HG03159 (cell line): ENCODE data around the gene RAB7B.

Source experiments
- ATAC-seq: cut with Tn5 transposase; IDR thresholded peaks from one replicate; pipeline ENCODE4 v1.9.1; 2021; ENCODE audit warnings: mild to moderate bottlenecking, moderate library complexity; ENCODE audit not compliant: unreplicated experiment

The RAB7B gene

GRCh38 chr1:206023695-206024094 is 20.5 kb upstream of the RAB7B start, which contains the start of gene CTSE:
CTSE (minus strand) TSS chr1:206023895; CDS start chr1:206023791, 104 bp downstream.
- no peak for ATAC-seq

- no peak for ATAC-seq
Measured at GRCh38 chr1:206022766-206023165, 19.6 kb upstream of the RAB7B start.

- no peak for ATAC-seq
Measured at GRCh38 chr1:206021626-206022365, 18.6 kb upstream of the RAB7B start.

- no peak for ATAC-seq
Measured at GRCh38 chr1:206021008-206021625, 17.9 kb upstream of the RAB7B start.

- no peak for ATAC-seq
Measured at GRCh38 chr1:206020393-206021007, 17.3 kb upstream of the RAB7B start.

GRCh38 chr1:206015071-206015470 is 11.9 kb upstream of the RAB7B start:
- no peak for ATAC-seq

- no peak for ATAC-seq
Measured at GRCh38 chr1:206014601-206015000, 11.4 kb upstream of the RAB7B start.

- no peak for ATAC-seq
Measured at GRCh38 chr1:206013026-206013795, 10.0 kb upstream of the RAB7B start.

GRCh38 chr1:206012086-206012859 is 9.1 kb upstream of the RAB7B start:
- ATAC-seq: peak; percentile 96

GRCh38 chr1:206011057-206011456 is 7.9 kb upstream of the RAB7B start:
- no peak for ATAC-seq

GRCh38 chr1:206010060-206010459 is 6.9 kb upstream of the RAB7B start:
- ATAC-seq: no peak

- no peak for ATAC-seq
Measured at GRCh38 chr1:206006946-206007345, 3.8 kb upstream of the RAB7B start.

- ATAC-seq: no peak
Measured at GRCh38 chr1:206005778-206006180, 2.6 kb upstream of the RAB7B start.

- no peak for ATAC-seq
Measured at GRCh38 chr1:206005234-206005633, 2.0 kb upstream of the RAB7B start.

GRCh38 chr1:206004826-206005225 is 1.6 kb upstream of the RAB7B start:
- no peak for ATAC-seq

GRCh38 chr1:206003854-206004800 is 932 bp upstream of the RAB7B start:
- ATAC-seq: no peak

- no peak for ATAC-seq
Measured at GRCh38 chr1:206002160-206002559, 1.0 kb downstream of the RAB7B start.

GRCh38 chr1:206001476-206001888 is 1.7 kb downstream of the RAB7B start:
- ATAC-seq: no peak

GRCh38 chr1:206000641-206001339 is 2.4 kb downstream of the RAB7B start:
- ATAC-seq: no peak
